ENCODE measurements around the gene MAD1L1.

Gene MAD1L1

GRCh38 chr7:2201128-2201527, 31.6 kb downstream of the MAD1L1 start:
- H3K36me3 ChIP-seq (ENCODE audit: low read length) = peaks cover 6% of the 10 kb centered on the region; the same call in 1 of the 2 replicates

GRCh38 chr7:2200584-2200980, 32.2 kb downstream of the MAD1L1 start:
- no peaks in the 10 kb centered on the region for H3K9me2 ChIP-seq (replicated peaks; ENCODE audit: insufficient read depth, low read length)
- peaks cover 3% of the 10 kb centered on the region; the same call in 1 of the 2 replicates for H3K9me3 ChIP-seq (ENCODE audit: insufficient read depth, low read length)
- no peaks in the 10 kb centered on the region for H3K27me3 ChIP-seq (ENCODE audit: low read length)
- H4K20me1 ChIP-seq (ENCODE audit: low read depth, low read length) = no peaks in the 10 kb centered on the region
- H3K9ac ChIP-seq (ENCODE audit: low read length) = no peak overlapping the region
- H3K79me2 ChIP-seq (ENCODE audit: insufficient read depth, low read length) = no peaks in the 10 kb centered on the region
- peaks cover 11% of the 10 kb centered on the region for H3K36me3 ChIP-seq (ENCODE audit: low read length)
- no peak for TF ChIP-seq EZH2phosphoT487 (conservative IDR thresholded peaks at IDR 0.05; ENCODE audit: low read length)
- TF ChIP-seq CTCF (IDR thresholded peaks at IDR 0.05; ENCODE audit: insufficient read depth, low read length, poor library complexity, severe bottlenecking) = no peak
- no peaks in the 10 kb centered on the region for H3F3A ChIP-seq (ENCODE audit: insufficient read depth)
- no peak overlapping the region for H2AFZ ChIP-seq (ENCODE audit: low read depth, low read length, severe bottlenecking)
- H3K4me3 ChIP-seq (ENCODE audit: insufficient read depth, low read length, poor library complexity, severe bottlenecking) = no peak overlapping the region
- no peak overlapping the region for H3K27ac ChIP-seq (ENCODE audit: low read depth, low read length)
- no peak overlapping the region for H3K4me2 ChIP-seq (ENCODE audit: low read depth, low read length, poor library complexity, severe bottlenecking)

More at GRCh38 chr7:2201128-2201527, 31.6 kb downstream of the MAD1L1 start:
- H3K79me2 ChIP-seq (ENCODE audit: insufficient read depth, low read length) = no peaks in the 10 kb centered on the region
- H3K9ac ChIP-seq (ENCODE audit: low read length) = no peak overlapping the region
- no peaks in the 10 kb centered on the region for H3K9me3 ChIP-seq (ENCODE audit: insufficient read depth, low read length)
- no peak for TF ChIP-seq CTCF (IDR thresholded peaks at IDR 0.05; ENCODE audit: insufficient read depth, low read length, poor library complexity, severe bottlenecking)
- no peak for TF ChIP-seq EZH2phosphoT487 (conservative IDR thresholded peaks at IDR 0.05; ENCODE audit: low read length)
- H4K20me1 ChIP-seq (ENCODE audit: low read depth, low read length) = no peaks in the 10 kb centered on the region
- H3K9me2 ChIP-seq (replicated peaks; ENCODE audit: insufficient read depth, low read length) = no peaks in the 10 kb centered on the region
- H3F3A ChIP-seq (ENCODE audit: insufficient read depth) = no peaks in the 10 kb centered on the region
- no peak overlapping the region for H3K27ac ChIP-seq (ENCODE audit: low read depth, low read length)
- no peak overlapping the region for H3K4me2 ChIP-seq (ENCODE audit: low read depth, low read length, poor library complexity, severe bottlenecking)
- H3K27me3 ChIP-seq (ENCODE audit: low read length) = no peaks in the 10 kb centered on the region
- H2AFZ ChIP-seq (ENCODE audit: low read depth, low read length, severe bottlenecking) = no peak overlapping the region
- no peak overlapping the region for H3K4me3 ChIP-seq (ENCODE audit: insufficient read depth, low read length, poor library complexity, severe bottlenecking)

- H3K79me2 ChIP-seq (ENCODE audit: insufficient read depth, low read length) = no peaks in the 10 kb centered on the region
- no peak overlapping the region for H3K4me2 ChIP-seq (ENCODE audit: low read depth, low read length, poor library complexity, severe bottlenecking)
- no peak overlapping the region for H3K9ac ChIP-seq (ENCODE audit: low read length)
- no peaks in the 10 kb centered on the region for H4K20me1 ChIP-seq (ENCODE audit: low read depth, low read length)
- peaks cover 16% of the 10 kb centered on the region for H3K36me3 ChIP-seq (ENCODE audit: low read length)
- H3K27me3 ChIP-seq (ENCODE audit: low read length) = no peaks in the 10 kb centered on the region
- H2AFZ ChIP-seq (ENCODE audit: low read depth, low read length, severe bottlenecking) = no peak overlapping the region
- H3K9me2 ChIP-seq (replicated peaks; ENCODE audit: insufficient read depth, low read length) = no peaks in the 10 kb centered on the region
- TF ChIP-seq EZH2phosphoT487 (conservative IDR thresholded peaks at IDR 0.05; ENCODE audit: low read length) = no peak
- TF ChIP-seq CTCF (IDR thresholded peaks at IDR 0.05; ENCODE audit: insufficient read depth, low read length, poor library complexity, severe bottlenecking) = no peak
- H3K9me3 ChIP-seq (ENCODE audit: insufficient read depth, low read length) = peaks cover 6% of the 10 kb centered on the region; the same call in 1 of the 2 replicates
- H3K4me3 ChIP-seq (ENCODE audit: insufficient read depth, low read length, poor library complexity, severe bottlenecking) = no peak overlapping the region
- no peak overlapping the region for H3K27ac ChIP-seq (ENCODE audit: low read depth, low read length)
- no peaks in the 10 kb centered on the region for H3F3A ChIP-seq (ENCODE audit: insufficient read depth)
Observed at GRCh38 chr7:2199956-2200583, 32.7 kb downstream of the MAD1L1 start.
